Endometrial microvascular endothelial cells (primary cell): ENCODE results near the gene ATP1A2. TPM values are rescaled to one million over a fixed set of nuclear protein-coding genes. Genes with fewer than 3 reads are reported as not detected.
"Not testable (repeated sequence)": the region's sequence is repeated elsewhere in the genome, so short reads cannot be mapped to it uniquely, and the experiment has no call there.

Experiments
- in situ Hi-C: cut with HindIII; loops from 2 replicates; pipeline ENCODE4 v1.10.0; 2017; ENCODE audit warnings: low sequenced_read_pairs, low pct_unique_long_range_greater_than_20kb; ENCODE audit errors: inconsistent ontology term
- total RNA-seq: library from RNA; depleted of rRNA; stranded (reverse); fragments of >200 nt; gene quantifications from one replicate; pipeline ENCODE4 v1.2.3, GENCODE V29; 2015; ENCODE audit errors: inconsistent ontology term

ATP1A2 gene
- total RNA-seq, 1 donor from 2014 or later: not detected

DNA sequence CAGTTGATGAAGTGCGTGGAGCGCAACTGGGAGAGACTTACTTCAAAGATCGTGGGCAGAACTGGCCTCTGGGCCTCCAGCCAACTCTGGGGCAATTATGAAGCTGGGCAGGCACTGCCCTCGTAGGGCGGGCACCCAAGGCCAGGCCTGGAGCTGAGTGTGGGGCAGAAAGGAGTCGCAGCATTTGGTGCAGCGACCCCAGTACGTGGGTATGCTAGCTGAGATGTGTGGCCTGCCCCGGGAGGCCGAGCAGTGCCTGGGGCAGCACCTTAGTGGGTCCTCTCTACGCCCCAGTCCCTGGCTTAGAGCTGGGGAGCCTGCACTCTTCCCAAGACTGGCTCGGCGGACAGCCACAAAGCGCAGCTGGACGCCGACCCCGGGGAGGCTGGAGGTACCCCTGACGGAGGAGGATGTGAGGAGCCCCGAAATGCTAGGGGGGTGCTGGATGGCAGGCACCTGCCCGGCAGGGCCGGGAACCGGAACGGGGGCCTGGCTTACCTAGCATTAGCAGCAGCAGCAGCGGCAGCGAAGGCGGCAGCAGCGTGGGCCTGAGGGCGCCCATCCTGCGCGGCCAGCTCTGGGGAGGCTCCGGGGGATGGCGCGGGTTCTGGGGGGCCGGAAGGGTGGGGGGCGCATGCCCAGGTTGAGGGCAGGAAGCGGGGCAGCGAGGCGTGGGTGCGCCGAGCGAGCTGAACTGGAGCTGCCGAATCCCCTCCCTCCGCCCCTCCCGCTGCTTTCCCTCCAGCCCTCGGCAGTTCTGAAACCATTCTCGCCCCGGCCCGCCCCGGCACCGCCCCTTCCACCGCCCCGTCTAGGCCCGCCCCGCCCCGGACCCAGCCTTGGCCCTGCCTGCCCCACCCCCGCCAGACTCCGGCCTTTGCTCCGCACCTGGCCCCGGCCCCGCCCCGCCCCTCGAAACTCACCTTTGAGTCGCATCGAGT, 17.4 kb upstream of the ATP1A2 start, which contains the start of gene IGSF8:
TSS of gene IGSF8 (minus strand) at position 709 of the 941 bp plus-strand sequence. CDS start at position 562, 147 bp downstream.
- in situ Hi-C loops: no loop called here

DNA sequence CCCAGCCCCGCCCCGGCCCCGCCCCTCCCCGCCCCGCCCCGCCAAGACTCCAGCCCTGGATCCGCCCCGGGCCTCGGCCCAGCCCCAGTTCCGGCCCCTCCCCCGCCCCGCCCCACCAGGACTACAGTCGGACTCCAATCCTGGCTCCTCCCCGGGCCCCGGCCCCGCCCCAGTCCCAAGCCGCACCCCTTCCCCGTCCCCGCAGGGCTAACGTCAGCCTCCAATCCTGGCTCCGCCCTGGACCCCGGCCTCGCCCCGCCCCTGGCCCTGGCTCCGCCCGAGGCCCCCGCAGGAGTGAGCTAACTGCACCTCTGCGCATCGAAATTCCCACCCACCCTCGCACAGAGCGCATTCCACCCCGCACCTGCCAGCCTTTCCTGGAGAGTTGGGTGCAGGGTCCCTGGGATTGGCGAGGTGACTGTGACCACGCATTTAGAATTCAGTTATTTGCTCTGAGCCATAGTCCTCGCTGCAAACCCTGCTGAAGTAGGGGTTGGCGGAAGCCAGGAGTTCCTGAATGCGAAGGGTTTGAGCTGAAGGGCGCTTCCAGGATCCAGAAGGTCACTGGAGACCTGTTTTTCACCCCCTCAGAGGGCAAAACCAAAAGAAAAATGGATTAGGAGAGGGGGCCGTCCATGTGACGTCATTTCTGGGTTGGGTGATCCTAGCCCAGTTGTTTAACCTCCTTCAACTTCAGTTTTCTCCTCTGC, 16.6 kb upstream of the ATP1A2 start:
- in situ Hi-C loops: no loop called here

DNA sequence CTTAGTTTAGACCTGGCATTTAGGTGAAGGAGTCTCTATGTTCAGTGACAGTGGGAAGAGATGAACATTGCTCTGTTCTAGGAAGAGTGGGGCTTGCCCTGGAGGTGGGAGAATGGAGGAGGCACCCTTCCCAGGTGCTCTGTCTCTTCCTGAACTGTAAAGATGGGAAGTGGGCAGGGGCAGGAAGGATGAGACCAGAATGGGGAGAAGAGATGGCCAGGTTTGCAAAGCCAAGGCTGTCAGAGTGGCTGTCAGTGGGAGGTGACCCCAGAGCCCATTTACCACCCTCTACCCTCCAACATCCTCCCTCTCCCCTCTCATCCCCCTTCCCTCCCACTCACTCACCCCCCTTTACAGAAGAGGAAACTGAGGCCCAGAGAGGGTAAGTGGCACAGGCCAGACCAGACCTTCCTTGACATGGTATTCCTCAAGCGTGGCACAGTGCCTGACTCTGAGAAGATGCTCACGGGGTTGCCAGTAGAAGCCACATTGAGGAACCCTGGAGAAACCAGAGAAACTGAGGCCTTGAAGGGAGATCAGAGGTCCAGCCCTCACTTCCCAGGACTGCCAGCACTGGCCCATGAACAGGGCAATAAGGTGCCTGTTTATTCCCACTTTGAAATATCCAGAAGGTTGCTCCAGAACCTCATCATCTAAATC, 15.7 kb upstream of the ATP1A2 start:
- in situ Hi-C loops: loop anchor here (10.0 kb wide), 1 partner anchor 155 kb away; no protein-coding TSS in a partner anchor

DNA sequence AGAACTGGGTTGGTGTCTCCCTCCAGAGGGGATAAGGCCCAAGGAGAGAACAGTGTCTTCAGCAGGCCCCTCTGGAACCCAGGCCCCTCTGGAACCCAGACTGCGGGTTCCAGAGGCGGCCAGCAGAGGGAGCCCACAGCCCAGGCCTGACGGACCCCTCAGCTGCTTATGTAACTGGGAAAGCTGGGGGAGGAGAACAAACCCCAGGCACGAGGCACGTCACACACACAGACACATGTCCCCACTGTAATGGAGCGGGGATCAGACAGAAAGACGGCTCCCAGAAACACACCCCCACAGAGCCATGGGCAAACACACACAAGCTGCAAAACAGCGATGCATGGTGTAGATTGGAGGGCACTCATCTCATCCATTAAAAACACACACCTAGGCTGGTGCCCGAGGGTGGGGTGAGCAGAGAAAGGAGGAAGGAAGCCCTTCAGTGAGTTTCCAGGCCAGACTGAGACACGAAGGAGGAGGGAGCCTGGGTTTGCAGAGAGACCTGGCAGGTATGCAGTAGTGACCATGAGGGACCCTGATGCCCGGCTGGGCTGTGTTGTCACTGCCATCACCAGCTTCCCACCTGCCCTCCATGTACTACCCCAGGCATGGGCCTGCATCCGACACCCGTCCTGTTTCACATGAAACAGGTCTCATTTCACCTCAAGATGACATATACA, 14.4 kb upstream of the ATP1A2 start:
- in situ Hi-C loops: loop anchor here (10.0 kb wide), 1 partner anchor 154 kb away; no protein-coding TSS in a partner anchor

DNA sequence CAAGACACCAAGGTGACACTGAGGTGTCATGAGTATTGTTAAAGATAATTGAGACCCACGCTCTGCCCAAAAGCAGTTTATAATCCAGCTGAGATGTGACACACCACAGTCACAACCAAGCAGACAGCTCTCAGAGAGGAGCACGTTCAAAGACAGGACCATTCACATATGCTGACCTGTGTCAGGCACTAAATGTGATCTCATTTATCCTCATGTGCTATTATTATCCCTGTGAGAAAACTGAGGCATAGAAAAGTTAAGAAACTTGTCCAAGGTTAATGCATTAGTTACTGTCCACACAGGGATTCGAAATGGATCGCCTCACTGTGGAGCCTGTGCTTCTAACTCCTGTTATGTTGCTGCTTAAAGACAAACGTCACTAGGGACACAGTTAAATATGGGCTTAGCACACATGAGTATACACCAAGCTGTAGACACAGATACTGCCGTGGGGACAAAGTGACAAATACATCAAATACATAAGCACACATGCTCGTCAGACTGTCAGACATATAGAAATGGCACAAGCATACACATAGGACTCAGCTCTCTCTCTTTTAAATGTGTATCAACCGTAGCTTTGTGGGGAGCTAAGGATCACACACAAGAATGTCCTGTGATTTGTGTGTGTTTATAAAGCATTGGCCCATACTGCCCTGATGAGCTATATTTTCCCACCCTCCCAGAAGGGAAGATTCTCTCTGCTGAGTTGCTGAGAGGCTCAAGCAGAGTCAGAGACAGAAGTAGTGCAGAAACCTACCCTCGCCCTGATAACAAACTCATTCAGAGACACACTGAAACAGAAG, 13.6 kb upstream of the ATP1A2 start:
- in situ Hi-C loops: loop anchor here (10.0 kb wide), 1 partner anchor 153 kb away; no protein-coding TSS in a partner anchor

DNA sequence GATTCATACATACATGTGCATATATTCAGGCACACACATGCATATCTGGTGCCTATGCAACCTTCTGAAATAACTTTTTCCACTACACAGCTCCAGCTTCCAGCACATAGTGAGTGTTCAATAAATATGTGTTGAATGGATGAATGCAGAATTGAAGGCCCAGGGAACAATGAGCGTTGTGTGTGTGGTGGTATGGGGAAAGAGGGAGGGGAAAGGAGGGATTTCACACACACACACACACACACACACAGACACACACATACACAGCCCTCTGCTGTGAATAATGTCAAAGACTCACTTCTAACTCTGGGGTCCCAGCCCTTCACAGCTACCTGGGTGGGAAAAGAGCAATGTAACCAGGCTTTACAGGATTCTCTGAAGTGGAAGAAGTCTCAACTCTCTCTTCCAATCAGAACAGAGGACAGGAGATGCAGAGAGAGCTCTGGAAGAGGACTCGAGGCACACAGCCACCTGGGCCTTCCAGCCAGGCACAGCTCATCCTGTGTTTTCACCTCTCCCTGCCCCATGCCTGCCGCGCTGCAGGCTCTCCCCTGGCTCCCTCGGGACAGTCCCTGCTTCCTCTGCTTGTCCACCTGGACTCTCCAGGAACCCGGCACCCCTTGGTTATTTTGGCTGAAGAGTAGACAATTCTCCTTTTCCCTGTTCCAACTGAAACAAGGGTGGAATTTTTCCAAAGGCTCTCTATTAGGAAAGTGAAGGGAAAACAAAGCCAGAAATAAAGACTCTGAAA, 11.7 kb upstream of the ATP1A2 start:
- in situ Hi-C loops: loop anchor here (10.0 kb wide), 1 partner anchor 151 kb away; no protein-coding TSS in a partner anchor

DNA sequence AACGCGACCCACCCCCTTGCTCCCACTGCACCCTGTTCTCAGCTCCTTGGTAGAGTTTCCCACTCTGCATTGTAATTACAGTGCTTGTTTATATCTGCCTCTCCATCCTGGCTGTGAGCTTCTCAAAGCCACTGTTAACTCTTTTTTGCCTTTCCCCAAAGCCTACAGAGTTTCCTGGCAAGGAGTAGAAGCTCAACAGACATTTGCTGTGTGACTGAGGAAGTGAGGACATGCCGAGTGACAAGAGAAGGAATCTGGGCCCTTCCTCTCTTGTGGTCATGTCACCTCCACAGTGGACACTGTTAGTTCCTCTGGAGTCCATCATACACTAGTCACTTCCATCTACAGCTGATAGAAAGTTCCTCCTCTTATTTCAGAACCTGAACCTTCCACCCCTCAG, 11.1 kb upstream of the ATP1A2 start:
- in situ Hi-C loops: loop anchor here (10.0 kb wide), 1 partner anchor 150 kb away; no protein-coding TSS in a partner anchor

DNA sequence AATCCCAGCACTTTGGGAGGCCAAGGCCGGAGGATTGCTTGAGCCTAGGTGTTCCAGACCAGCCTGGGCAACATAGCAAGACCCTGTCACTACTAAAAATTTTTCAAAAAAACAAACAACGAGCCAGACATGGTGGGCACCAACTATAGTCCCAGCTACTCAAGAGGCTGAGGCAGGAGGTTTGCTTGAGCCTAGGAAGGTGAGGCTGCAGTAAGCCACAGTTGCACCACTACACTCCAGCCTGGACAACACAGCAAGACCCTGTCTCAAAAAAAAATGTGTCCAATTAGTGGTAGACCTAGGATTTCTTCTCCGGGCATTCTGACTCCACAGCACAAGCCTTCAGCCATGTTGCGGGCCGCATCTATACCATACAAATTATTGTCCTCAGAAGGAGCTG, 10.4 kb upstream of the ATP1A2 start:
- in situ Hi-C loops: loop anchor here (10.0 kb wide), 1 partner anchor 150 kb away; no protein-coding TSS in a partner anchor

DNA sequence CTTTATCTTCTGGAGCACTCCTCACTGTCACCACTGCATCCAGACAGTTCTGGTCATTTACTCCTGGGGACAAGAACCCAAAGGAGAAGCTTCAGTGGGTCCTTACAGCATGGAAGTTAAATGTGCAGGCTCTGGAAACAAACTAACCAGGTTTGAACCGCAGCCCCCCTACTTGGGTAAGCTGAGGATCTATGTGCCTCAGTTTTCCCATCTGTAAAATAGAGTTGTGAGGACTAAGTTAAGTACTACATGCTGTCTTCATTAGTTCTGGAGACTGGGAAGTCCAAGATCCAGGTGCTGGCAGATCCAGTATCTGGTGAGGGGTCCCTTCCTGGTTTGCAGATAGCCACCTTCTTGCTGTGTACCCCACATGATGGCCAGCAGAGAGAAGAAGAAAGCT, 8.0 kb upstream of the ATP1A2 start:
- in situ Hi-C loops: loop anchor here (10.0 kb wide), 1 partner anchor 147 kb away; no protein-coding TSS in a partner anchor

DNA sequence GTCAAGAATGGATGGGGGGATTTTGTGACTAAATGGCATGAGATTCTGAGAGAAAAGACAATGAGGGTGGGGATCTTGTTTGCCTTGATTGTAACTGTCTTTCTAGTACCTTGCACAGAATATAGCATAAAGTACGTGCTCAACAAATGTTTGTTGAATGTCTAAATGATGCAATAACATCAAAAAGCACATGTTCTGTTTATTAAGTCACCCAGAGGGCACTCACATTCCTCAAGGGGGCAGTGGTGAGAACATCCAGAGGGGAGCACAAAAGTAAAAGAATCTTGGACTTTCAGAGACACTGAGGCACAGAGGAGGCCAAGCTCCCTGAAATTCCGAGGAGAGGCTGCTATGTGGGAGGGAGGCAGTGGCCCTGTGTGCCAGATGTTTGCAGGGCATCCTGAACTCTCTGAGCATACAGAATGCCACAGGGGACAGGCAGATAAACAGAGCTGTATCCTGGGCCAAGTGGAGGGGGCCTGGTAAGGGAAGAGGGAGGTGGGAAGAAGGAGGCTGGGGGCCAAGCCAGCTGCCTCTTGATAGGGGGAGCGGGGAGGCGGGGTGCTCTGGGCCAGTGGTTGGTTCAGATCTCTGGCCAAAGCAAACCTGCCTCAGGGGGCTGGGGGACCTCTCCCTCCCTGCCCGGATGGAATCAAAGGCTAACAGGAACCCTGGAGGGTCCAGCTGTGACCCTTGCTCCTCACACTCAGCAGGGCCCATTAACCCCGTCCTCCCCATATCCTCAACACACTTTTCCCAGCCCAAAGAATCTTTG, 6.5 kb upstream of the ATP1A2 start:
- in situ Hi-C loops: loop anchor here (10.0 kb wide), 1 partner anchor 146 kb away; no protein-coding TSS in a partner anchor

DNA sequence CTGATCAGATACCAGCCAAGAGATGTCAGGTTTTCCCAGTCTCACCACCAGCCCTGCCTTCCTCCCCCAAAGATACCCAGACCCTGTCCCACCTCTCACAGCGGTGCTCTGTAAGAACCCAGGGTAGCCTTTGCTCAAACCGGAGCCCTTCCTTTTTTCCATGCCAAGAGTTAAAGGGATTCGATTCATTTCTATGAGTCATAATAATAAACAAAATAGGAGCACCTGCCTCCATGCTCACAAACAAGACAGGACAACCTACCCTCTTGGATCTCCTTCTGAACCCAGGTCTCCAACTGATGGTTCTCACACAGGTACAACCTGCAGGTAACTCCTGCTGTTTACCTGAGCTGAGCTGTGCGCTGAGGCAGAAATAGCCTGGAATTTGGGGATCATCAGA, 5.9 kb upstream of the ATP1A2 start:
- in situ Hi-C loops: loop anchor here (10.0 kb wide), 1 partner anchor 145 kb away; no protein-coding TSS in a partner anchor

DNA sequence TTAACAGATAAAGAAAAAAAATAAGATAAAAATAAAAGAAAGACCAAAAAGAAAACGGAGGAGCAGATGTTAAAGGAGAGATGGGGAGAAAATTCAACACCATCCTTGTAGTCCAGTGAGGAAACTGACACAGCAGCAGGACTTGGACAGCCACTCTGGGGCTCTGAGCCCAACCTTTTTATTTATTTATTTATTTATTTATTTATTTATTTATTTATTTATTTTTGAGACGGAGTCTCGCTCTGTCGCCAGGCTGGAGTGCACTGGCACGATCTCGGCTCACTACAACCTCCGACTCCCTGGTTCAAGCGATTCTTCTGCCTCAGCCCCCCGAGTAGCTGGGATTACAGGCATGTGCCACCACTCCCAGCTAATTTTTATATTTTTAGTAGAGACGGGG, 4.1 kb upstream of the ATP1A2 start:
- in situ Hi-C loops: not testable (repeated sequence)

DNA sequence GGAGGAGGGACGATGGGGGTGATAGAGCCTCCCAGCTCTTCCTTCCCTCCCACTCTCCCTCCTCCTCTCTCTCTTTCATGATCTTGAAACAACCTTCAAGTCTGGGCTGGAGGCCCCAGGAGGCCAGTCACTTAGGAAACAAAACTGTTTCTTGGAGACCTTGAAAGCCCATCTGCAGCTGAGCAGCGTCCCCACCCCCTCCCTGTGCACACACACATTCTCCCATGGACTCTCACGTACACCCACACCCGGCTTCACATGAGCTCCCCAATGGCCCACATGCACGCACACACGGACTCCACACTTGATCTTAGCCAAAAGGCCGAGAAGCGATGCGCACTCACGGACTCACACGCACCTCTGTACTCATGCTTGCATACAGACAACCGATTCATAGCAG, 3.2 kb upstream of the ATP1A2 start:
- in situ Hi-C loops: no loop called here

DNA sequence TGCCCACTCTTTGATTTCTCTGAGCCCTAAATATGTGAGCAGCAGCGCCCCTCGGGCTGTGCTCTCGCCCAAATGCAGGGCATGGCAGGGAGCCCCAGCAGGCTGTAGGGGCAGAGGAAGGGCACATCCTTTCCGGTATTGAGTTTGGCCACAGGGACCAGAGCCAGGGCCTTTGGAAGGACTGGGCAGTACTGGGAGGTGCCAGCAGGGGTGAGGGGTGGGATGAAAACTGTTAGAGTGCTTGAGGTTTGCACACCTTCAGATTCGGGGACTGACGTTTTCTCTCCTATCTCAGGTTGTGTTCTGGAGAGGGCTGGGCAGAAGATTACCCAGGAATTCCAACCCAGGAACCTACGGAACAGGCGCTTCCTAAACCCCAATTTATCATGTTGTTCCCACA, 2.2 kb upstream of the ATP1A2 start:
- in situ Hi-C loops: no loop called here

DNA sequence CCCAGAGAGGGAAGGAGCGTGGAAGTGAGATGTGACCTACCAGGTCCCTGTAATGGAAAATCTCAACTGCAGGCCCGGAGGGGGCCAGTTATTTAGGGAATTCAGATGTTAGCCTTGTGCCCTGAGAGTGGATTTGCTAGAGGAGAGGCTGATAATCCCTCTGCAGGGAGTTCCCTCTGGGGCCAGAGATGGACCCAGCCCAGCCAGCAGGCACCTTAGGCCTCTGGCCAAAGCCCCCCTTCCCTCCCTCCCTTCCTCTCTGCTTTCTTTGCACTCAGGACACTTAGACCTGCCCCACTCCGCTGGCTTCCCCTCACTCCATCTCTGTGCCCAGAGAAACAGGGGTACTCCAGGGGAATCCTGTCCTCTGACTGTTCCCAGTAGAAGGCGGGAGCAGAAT, 1.5 kb upstream of the ATP1A2 start:
- in situ Hi-C loops: no loop called here
